WERI-Rb-1 (cell line): ENCODE measurements around the gene ADGRE2.

Experiments used
- DNase-seq: peaks from one replicate; pipeline ENCODE4 v3.0.0-alpha.2; 2020
- H3K27ac ChIP-seq: fragments of 250-450 bp; sonication (Bioruptor Pico); 2 replicates; pipeline ENCODE4 v1.5.1; 2020; ENCODE audit warnings: mild to moderate bottlenecking, moderate library complexity
- H3K27me3 ChIP-seq: fragments of 250-450 bp; sonication (Bioruptor Pico); 2 replicates; pipeline ENCODE4 v1.5.1; 2021; ENCODE audit warnings: mild to moderate bottlenecking, low read depth, moderate library complexity; ENCODE audit not compliant: insufficient read depth, severe bottlenecking
- H3K36me3 ChIP-seq: fragments of 250-450 bp; sonication (Bioruptor Pico); 2 replicates; pipeline ENCODE4 v1.5.1; 2020; ENCODE audit warnings: mild to moderate bottlenecking, moderate library complexity
- H3K4me3 ChIP-seq: 2 replicates; pipeline ENCODE4 v1.5.1; 2011; ENCODE audit warnings: low read depth, mild to moderate bottlenecking, control low read depth, low read length
- H3K9me3 ChIP-seq: fragments of 250-450 bp; sonication (Bioruptor Pico); 2 replicates; pipeline ENCODE4 v1.5.1; 2021; ENCODE audit warnings: mild to moderate bottlenecking, moderate library complexity; ENCODE audit not compliant: severe bottlenecking
- TF ChIP-seq, protein P1 (sequence below): IDR thresholded peaks from 2 replicates; pipeline ENCODE4 v1.5.1; 2011; ENCODE audit warnings: low read depth, mild to moderate bottlenecking, control low read depth, inconsistent platforms, low read length

The ADGRE2 gene

DNA sequence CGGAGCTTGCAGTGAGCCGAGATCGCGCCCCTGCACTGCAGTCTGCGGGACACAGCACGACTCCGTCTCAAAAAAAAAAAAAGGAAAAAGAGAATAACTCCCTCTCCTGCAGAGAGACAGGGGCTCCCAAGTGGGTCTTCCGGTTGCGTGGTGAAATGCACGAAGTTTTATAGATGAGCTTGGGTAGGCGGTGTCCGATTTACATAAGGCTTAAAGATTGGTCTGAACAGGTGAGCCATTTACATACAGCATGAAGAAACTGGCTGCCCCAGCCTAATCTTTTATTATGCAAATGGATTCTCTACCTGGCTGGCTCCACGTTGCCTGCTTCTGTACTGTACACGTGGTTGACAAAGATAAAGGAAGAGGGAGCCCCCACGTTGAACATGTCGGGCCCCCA lies 19.5 kb downstream of the ADGRE2 start:
- H3K36me3 ChIP-seq: no peaks in the 10 kb centered on the region
- peaks cover 73% of the 10 kb centered on the region for H3K27me3 ChIP-seq
- H3K27ac ChIP-seq: no peak overlapping the region
- no peak overlapping the region for H3K4me3 ChIP-seq
- TF ChIP-seq, protein P1, sequence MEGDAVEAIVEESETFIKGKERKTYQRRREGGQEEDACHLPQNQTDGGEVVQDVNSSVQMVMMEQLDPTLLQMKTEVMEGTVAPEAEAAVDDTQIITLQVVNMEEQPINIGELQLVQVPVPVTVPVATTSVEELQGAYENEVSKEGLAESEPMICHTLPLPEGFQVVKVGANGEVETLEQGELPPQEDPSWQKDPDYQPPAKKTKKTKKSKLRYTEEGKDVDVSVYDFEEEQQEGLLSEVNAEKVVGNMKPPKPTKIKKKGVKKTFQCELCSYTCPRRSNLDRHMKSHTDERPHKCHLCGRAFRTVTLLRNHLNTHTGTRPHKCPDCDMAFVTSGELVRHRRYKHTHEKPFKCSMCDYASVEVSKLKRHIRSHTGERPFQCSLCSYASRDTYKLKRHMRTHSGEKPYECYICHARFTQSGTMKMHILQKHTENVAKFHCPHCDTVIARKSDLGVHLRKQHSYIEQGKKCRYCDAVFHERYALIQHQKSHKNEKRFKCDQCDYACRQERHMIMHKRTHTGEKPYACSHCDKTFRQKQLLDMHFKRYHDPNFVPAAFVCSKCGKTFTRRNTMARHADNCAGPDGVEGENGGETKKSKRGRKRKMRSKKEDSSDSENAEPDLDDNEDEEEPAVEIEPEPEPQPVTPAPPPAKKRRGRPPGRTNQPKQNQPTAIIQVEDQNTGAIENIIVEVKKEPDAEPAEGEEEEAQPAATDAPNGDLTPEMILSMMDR: no peak
- no peak for DNase-seq
- H3K9me3 ChIP-seq: peaks cover 9% of the 10 kb centered on the region

DNA sequence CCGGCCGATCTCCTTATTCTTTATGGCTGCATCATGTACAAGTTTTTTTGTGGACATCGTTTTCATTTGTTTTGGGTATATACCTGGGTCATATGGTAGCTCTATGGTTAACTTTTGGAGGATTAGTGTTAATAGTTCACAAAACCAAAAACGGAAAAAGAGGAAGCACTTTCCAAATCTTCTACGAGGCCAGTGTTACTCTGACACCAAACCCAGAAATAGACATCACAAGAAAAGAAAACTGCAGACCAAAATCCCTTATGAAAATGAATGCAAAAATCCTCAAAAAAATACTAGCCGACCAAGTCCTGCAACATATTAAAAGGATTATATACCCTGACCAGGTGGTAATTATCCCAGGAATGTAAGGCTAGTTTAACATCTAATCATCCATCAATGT lies 29.8 kb downstream of the ADGRE2 start:
- no peak overlapping the region for H3K4me3 ChIP-seq
- no peaks in the 10 kb centered on the region for H3K36me3 ChIP-seq
- H3K9me3 ChIP-seq: no peaks in the 10 kb centered on the region
- TF ChIP-seq, protein P1: no peak
- peaks cover 69% of the 10 kb centered on the region for H3K27me3 ChIP-seq
- DNase-seq: no peak
- H3K27ac ChIP-seq: no peak overlapping the region

DNA sequence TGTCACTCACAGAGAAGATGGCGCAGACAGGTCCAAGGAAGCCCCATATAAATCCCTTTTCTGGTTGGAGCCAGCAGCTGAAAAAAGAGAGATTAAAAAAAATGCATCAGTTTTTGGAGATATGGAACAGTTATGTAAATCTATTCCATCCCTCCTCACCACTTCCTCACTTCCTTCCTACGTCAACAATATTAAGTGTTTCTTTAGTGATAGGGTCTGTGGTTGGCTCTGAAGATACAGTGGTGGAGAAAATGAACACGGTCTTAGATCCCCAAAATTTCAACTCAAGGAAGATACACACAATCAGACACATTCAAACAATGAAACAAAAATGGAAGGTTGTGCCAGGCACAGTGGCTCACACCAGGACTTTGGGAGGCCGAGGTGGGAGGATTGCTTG lies 31.5 kb downstream of the ADGRE2 start:
- Histone ChIP-seq H3K27me3 (peaks cover 68% of the 10 kb centered on the region), H3K4me3 (no peak overlapping the region), H3K27ac (no peak overlapping the region), H3K9me3 (no peaks in the 10 kb centered on the region), H3K36me3 (no peaks in the 10 kb centered on the region)
- no peak for DNase-seq
- TF ChIP-seq, protein P1: no peak

DNA sequence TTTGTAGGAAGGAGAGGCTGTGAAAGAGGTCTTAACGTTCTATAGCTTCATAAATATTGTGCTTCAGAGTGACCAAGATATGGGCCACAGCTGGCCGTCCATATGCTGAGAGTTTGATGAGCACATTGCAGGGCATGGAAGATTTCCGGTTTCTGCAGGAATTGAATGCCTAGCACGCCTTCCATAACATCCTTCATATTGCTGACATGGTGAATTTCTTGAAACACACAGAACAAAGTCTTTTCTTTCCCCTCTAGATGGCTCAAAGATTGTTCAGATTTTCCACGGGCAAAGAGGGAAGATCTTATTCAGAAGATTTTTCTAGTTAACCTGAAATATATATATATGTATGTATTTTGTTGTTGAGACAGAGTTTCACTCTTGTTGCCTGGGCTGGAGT lies 42.4 kb downstream of the ADGRE2 start:
- peaks cover 84% of the 10 kb centered on the region for H3K27me3 ChIP-seq
- TF ChIP-seq, protein P1: no peak
- no peak overlapping the region for H3K27ac ChIP-seq
- H3K36me3 ChIP-seq: no peaks in the 10 kb centered on the region
- peaks cover 17% of the 10 kb centered on the region for H3K9me3 ChIP-seq
- no peak overlapping the region for H3K4me3 ChIP-seq
- no peak for DNase-seq

DNA sequence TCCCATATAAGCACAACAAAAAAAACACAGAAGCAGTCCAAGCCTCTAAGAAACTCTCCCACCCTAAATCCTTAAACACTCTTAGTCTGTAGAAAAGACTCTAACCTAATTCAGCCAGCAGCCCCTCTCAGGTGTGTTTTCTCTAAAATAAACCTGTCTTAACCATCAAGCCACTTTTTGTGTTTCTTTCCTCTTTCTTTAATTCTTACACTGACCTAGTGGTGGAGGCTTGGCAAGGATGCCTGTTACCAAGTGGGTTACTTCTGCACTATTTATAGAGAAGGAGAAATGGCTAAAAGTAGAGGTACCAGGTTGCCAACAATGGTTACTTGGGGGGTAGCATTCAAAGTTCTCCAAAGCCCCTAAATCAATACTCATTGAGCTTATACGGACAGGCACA lies 44.8 kb downstream of the ADGRE2 start:
- Histone ChIP-seq H3K27ac (no peak overlapping the region), H3K36me3 (no peaks in the 10 kb centered on the region), H3K9me3 (peaks cover 23% of the 10 kb centered on the region), H3K27me3 (peaks cover 89% of the 10 kb centered on the region), H3K4me3 (no peak overlapping the region)
- DNase-seq: no peak
- TF ChIP-seq, protein P1: no peak

DNA sequence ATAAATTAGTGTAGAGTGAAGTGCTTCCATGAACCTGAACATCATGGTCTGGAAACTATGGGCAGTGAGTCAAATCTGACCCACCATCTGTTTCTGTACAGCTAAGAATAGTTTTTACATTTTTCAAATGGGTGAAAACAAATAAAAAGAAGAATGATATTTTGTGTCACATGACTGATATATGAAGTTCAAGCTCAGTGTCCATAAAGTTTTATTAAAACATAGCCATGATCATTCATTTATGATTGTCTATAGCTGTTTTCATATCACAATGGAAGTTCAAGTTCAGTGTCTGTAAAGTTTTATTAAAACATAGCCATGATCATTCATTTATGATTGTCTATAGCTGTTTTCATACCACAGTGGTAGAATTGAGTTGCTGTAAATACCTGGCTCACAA lies 45.9 kb downstream of the ADGRE2 start:
- TF ChIP-seq, protein P1: no peak
- Histone ChIP-seq H3K4me3 (no peak overlapping the region), H3K9me3 (peaks cover 30% of the 10 kb centered on the region), H3K27ac (no peak overlapping the region), H3K36me3 (no peaks in the 10 kb centered on the region), H3K27me3 (peaks cover 79% of the 10 kb centered on the region)
- no peak for DNase-seq
